ENCODE data around the gene PRPF8. TPM values are rescaled to one million over a fixed set of nuclear protein-coding genes. Genes with fewer than 3 reads are reported as not detected.

Gene PRPF8
- total and polyA plus RNA-seq, 2 experiments from 2014 or later, result 178 to 246 TPM

DNA sequence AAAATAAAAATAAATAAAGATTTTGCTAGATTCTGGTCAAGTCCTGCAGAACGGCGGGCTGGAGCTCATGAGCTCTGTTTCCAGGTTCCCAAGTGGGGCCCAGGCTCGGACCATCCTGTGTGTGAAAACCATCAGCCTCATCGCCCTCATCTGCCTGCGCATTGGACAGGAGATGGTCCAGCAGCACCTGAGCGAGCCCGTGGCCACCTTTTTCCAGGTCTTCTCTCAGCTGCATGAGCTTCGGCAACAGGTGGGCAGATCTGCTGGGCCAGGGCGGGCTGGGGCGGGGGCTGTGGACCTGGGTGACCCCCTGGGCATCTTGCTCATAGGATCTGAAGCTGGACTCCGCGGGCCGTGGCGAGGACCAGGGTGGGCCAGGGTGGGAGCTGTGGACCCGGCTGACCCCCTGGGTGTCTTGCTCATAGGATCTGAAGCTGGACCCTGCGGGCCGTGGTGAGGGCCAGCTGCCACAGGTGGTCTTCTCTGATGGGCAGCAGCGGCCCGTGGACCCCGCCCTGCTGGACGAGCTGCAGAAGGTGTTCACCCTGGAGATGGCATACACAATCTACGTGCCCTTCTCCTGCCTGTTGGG, 47.7 kb upstream of the PRPF8 start:
- Histone ChIP-seq H3K9me2 (ENCODE audit: insufficient read depth) (no peaks in the 10 kb centered on the region), H2AFZ (no peak overlapping the region), H3K4me1 (ENCODE audit: insufficient read depth) (no peaks in the 10 kb centered on the region), H3K27ac (ENCODE audit: low read depth) (no peak overlapping the region), H3K36me3 (ENCODE audit: insufficient read depth) (no peaks in the 10 kb centered on the region), H3K27me3 (ENCODE audit: insufficient read depth) (no peaks in the 10 kb centered on the region), H4K20me1 (replicated peaks; ENCODE audit: insufficient read depth) (no peaks in the 10 kb centered on the region), H3K4me2 (no peak overlapping the region), H3K4me3 (no peak overlapping the region), H3F3A (replicated peaks; ENCODE audit: low read depth) (no peaks in the 10 kb centered on the region), H3K79me2 (replicated peaks; ENCODE audit: insufficient read depth) (no peaks in the 10 kb centered on the region)
- peaks cover 5% of the 10 kb centered on the region; the same call in 2 of the 3 replicates for H3K9me3 Mint-ChIP-seq
- DNase-seq (ENCODE audit: low spot score), result no peak
- no peak overlapping the region for H3K27ac Mint-ChIP-seq
- peaks cover 13% of the 10 kb centered on the region for H3K36me3 Mint-ChIP-seq (ENCODE audit: low read depth)
- H3K27me3 Mint-ChIP-seq (ENCODE audit: insufficient read depth, low read depth, poor library complexity), result peaks cover 18% of the 10 kb centered on the region
- TF ChIP-seq JUNB (IDR thresholded peaks at IDR 0.05; ENCODE audit: unreplicated experiment), result no peak
- H3K4me1 Mint-ChIP-seq, result peaks cover 3% of the 10 kb centered on the region; the same call in 2 of the 3 replicates
- H3K4me3 Mint-ChIP-seq, result no peak overlapping the region
- ATAC-seq, result no peak

DNA sequence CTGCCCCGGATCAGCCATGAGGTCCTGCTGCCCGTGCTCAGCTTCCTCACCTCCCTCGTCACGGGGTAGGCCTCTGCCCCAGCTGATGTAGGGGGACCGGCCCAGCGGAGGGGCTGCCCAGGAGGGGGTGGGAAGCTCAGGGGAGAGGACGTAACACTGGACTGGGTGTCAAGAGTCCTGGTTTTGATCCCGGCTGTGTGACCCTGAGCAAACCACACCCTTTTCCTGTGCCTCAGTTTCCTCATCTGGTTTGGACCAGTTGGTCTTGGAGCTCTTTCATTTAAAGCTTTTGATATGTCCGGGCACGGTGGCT, 46.5 kb upstream of the PRPF8 start:
- Histone ChIP-seq H3K79me2 (replicated peaks; ENCODE audit: insufficient read depth) (no peaks in the 10 kb centered on the region), H3K9me2 (ENCODE audit: insufficient read depth) (no peaks in the 10 kb centered on the region), H4K20me1 (replicated peaks; ENCODE audit: insufficient read depth) (no peaks in the 10 kb centered on the region), H3K27ac (ENCODE audit: low read depth) (no peak overlapping the region), H3K27me3 (ENCODE audit: insufficient read depth) (no peaks in the 10 kb centered on the region), H3K36me3 (ENCODE audit: insufficient read depth) (no peaks in the 10 kb centered on the region), H3F3A (replicated peaks; ENCODE audit: low read depth) (no peaks in the 10 kb centered on the region), H3K4me3 (no peak overlapping the region), H2AFZ (no peak overlapping the region), H3K4me1 (ENCODE audit: insufficient read depth) (no peaks in the 10 kb centered on the region), H3K4me2 (no peak overlapping the region)
- DNase-seq (ENCODE audit: low spot score), result no peak
- TF ChIP-seq, protein P1, sequence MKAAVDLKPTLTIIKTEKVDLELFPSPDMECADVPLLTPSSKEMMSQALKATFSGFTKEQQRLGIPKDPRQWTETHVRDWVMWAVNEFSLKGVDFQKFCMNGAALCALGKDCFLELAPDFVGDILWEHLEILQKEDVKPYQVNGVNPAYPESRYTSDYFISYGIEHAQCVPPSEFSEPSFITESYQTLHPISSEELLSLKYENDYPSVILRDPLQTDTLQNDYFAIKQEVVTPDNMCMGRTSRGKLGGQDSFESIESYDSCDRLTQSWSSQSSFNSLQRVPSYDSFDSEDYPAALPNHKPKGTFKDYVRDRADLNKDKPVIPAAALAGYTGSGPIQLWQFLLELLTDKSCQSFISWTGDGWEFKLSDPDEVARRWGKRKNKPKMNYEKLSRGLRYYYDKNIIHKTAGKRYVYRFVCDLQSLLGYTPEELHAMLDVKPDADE (IDR thresholded peaks at IDR 0.05), result no peak
- TF ChIP-seq, protein P2, sequence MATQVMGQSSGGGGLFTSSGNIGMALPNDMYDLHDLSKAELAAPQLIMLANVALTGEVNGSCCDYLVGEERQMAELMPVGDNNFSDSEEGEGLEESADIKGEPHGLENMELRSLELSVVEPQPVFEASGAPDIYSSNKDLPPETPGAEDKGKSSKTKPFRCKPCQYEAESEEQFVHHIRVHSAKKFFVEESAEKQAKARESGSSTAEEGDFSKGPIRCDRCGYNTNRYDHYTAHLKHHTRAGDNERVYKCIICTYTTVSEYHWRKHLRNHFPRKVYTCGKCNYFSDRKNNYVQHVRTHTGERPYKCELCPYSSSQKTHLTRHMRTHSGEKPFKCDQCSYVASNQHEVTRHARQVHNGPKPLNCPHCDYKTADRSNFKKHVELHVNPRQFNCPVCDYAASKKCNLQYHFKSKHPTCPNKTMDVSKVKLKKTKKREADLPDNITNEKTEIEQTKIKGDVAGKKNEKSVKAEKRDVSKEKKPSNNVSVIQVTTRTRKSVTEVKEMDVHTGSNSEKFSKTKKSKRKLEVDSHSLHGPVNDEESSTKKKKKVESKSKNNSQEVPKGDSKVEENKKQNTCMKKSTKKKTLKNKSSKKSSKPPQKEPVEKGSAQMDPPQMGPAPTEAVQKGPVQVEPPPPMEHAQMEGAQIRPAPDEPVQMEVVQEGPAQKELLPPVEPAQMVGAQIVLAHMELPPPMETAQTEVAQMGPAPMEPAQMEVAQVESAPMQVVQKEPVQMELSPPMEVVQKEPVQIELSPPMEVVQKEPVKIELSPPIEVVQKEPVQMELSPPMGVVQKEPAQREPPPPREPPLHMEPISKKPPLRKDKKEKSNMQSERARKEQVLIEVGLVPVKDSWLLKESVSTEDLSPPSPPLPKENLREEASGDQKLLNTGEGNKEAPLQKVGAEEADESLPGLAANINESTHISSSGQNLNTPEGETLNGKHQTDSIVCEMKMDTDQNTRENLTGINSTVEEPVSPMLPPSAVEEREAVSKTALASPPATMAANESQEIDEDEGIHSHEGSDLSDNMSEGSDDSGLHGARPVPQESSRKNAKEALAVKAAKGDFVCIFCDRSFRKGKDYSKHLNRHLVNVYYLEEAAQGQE (IDR thresholded peaks at IDR 0.05; ENCODE audit: unreplicated experiment), result no peak
- TF ChIP-seq ZNF331 (CRISPR knock-in tag; IDR thresholded peaks at IDR 0.05; ENCODE audit: low read depth) (no peak), EZH2phosphoT487 (IDR thresholded peaks at IDR 0.05; ENCODE audit: unreplicated experiment) (no peak), CREB1 (CRISPR knock-in tag; IDR thresholded peaks at IDR 0.05; ENCODE audit: low read depth) (no peak), ZNF114 (CRISPR knock-in tag; IDR thresholded peaks at IDR 0.05) (no peak), JUNB (IDR thresholded peaks at IDR 0.05; ENCODE audit: unreplicated experiment) (no peak), NANOG (IDR thresholded peaks at IDR 0.05; ENCODE audit: borderline replicate concordance) (no peak), STAT1 (IDR thresholded peaks at IDR 0.05; ENCODE audit: unreplicated experiment) (no peak), POLR2AphosphoS5 (IDR thresholded peaks at IDR 0.05; ENCODE audit: low read depth) (no peak)
- Mint-ChIP-seq H3K36me3 (ENCODE audit: low read depth) (peaks cover 8% of the 10 kb centered on the region), H3K4me3 (no peak overlapping the region), H3K27me3 (ENCODE audit: insufficient read depth, low read depth, poor library complexity) (peaks cover 19% of the 10 kb centered on the region), H3K27ac (no peak overlapping the region), H3K4me1 (no peaks in the 10 kb centered on the region; the same call in 1 of the 3 replicates), H3K9me3 (no peaks in the 10 kb centered on the region)
- no peak for ATAC-seq
